Fibroblast of villous mesenchyme (primary cell): ENCODE measurements around the gene TSPAN15. TPM values are rescaled to one million over a fixed set of nuclear protein-coding genes. Genes with fewer than 3 reads are reported as not detected.

Source experiments
- DNase-seq: peaks from one replicate; pipeline ENCODE4 v3.0.0-alpha.2; 2010; ENCODE audit warnings: low read depth
- H3K4me3 ChIP-seq: 2 replicates; pipeline ENCODE4 v1.5.1; 2011; ENCODE audit warnings: low read depth, mild to moderate bottlenecking, low read length
- CTCF ChIP-seq: IDR thresholded peaks from 2 replicates; pipeline ENCODE4 v1.5.1; 2012; ENCODE audit warnings: low read depth, mild to moderate bottlenecking, low read length; ENCODE audit not compliant: insufficient read depth
- total RNA-seq: library from RNA; depleted of rRNA; stranded (reverse); fragments of >200 nt; gene quantifications from 2 replicates; pipeline ENCODE4 v1.2.3, GENCODE V29; 2012

TSPAN15 gene
- total RNA-seq, 1 donor: 6.0 TPM

- H3K4me3 ChIP-seq: no peak overlapping the region
- TF ChIP-seq CTCF: no peak
- DNase-seq: no peak
Measured at GRCh38 chr10:69459893-69460575, 8.8 kb downstream of the TSPAN15 start.

GRCh38 chr10:69460576-69461242 lies 9.4 kb downstream of the TSPAN15 start:
- H3K4me3 ChIP-seq: no peak overlapping the region
- DNase-seq: no peak
- TF ChIP-seq CTCF: no peak

GRCh38 chr10:69461243-69462025 lies 10.2 kb downstream of the TSPAN15 start:
- H3K4me3 ChIP-seq: no peak overlapping the region
- TF ChIP-seq CTCF: no peak
- DNase-seq: no peak

GRCh38 chr10:69463886-69464285 lies 12.6 kb downstream of the TSPAN15 start:
- TF ChIP-seq CTCF: no peak
- no peak overlapping the region for H3K4me3 ChIP-seq
- DNase-seq: no peak

GRCh38 chr10:69464401-69464800 lies 13.1 kb downstream of the TSPAN15 start:
- H3K4me3 ChIP-seq: no peak overlapping the region
- TF ChIP-seq CTCF: no peak
- DNase-seq: no peak

- H3K4me3 ChIP-seq: no peak overlapping the region
- no peak for DNase-seq
- no peak for TF ChIP-seq CTCF
Measured at GRCh38 chr10:69464801-69465401, 13.6 kb downstream of the TSPAN15 start.
